HepG2 (cell line): ENCODE measurements around the gene IGF2BP1. TPM values are rescaled to one million over a fixed set of nuclear protein-coding genes. Genes with fewer than 3 reads are reported as not detected.

Source experiments
- AKAP8 ChIP-seq: sonication (generic); formaldehyde crosslinking; IDR thresholded peaks from 2 replicates; pipeline ENCODE4 v1.5.1; 2020; ENCODE audit warnings: mild to moderate bottlenecking, missing genetic modification reagents
- CHD2 ChIP-seq: IDR thresholded peaks from 2 replicates; pipeline ENCODE4 v1.6.1; 2011; ENCODE audit warnings: low read depth, low read length, improper control_type of control experiment
- GATAD2A ChIP-seq: IDR thresholded peaks from 2 replicates; pipeline ENCODE4 v1.6.1; 2016
- HOXA9 ChIP-seq: sonication (generic); formaldehyde crosslinking; IDR thresholded peaks from 2 replicates; pipeline ENCODE4 v1.8.1; 2022; ENCODE audit warnings: missing genetic modification reagents, mild to moderate bottlenecking, moderate library complexity, borderline replicate concordance
- MYNN ChIP-seq: sonication (generic); formaldehyde crosslinking; IDR thresholded peaks from 2 replicates; pipeline ENCODE4 v1.4.0; 2020; ENCODE audit warnings: mild to moderate bottlenecking, low read depth, missing genetic modification reagents
- NR0B2 ChIP-seq: sonication (generic); formaldehyde crosslinking; IDR thresholded peaks from 2 replicates; pipeline ENCODE4 v1.4.0; 2020; ENCODE audit warnings: mild to moderate bottlenecking, missing genetic modification reagents
- POLR2A ChIP-seq, 2 experiments: IDR thresholded peaks; 2 replicates each; pipeline ENCODE4 v1.6.1; 2011; ENCODE audit warnings: low read depth in 2 of 2, low read length in 2 of 2, mild to moderate bottlenecking in 1 of 2, moderate library complexity in 1 of 2; ENCODE audit not compliant: insufficient read depth in 1 of 2
- RFX3 ChIP-seq: IDR thresholded peaks from 2 replicates; pipeline ENCODE4 v1.6.1; 2016; ENCODE audit warnings: missing biosample characterization, missing genetic modification reagents
- RNF219 ChIP-seq: sonication (generic); formaldehyde crosslinking; IDR thresholded peaks from 2 replicates; pipeline ENCODE4 v1.5.0; 2020; ENCODE audit warnings: mild to moderate bottlenecking, missing genetic modification reagents
- SMAD3 ChIP-seq: sonication (generic); formaldehyde crosslinking; IDR thresholded peaks from 2 replicates; pipeline ENCODE4 v1.4.0; 2020; ENCODE audit warnings: missing genetic modification reagents
- SNAI1 ChIP-seq: sonication (generic); formaldehyde crosslinking; IDR thresholded peaks from 2 replicates; pipeline ENCODE4 v1.5.0; 2020; ENCODE audit warnings: mild to moderate bottlenecking, missing genetic modification reagents, borderline replicate concordance
- SOX13 ChIP-seq, 3 experiments: fragments of 450-650 bp in 1 of 3; sonication (generic) in 1 of 3; formaldehyde crosslinking in 1 of 3; IDR thresholded peaks in 2 of 3; conservative IDR thresholded peaks in 1 of 3; 2 replicates each; pipeline versions ENCODE4 v1.5.0 to v1.6.1; 2016 to 2020; ENCODE audit warnings: antibody characterized with exemption in 1 of 3, mild to moderate bottlenecking in 1 of 3, missing compliant biosample characterization in 1 of 3, missing genetic modification reagents in 1 of 3, moderate library complexity in 1 of 3
- TBX3 ChIP-seq: fragments of 450-650 bp; IDR thresholded peaks from 2 replicates; pipeline ENCODE4 v1.6.1; 2017; ENCODE audit warnings: antibody characterized with exemption, mild to moderate bottlenecking, inconsistent platforms, borderline replicate concordance
- TOE1 ChIP-seq: sonication (generic); formaldehyde crosslinking; IDR thresholded peaks from 2 replicates; pipeline ENCODE4 v1.4.0; 2020; ENCODE audit warnings: mild to moderate bottlenecking, missing genetic modification reagents
- YY1 ChIP-seq: IDR thresholded peaks from 2 replicates; pipeline ENCODE4 v1.6.1; 2011; ENCODE audit warnings: low read length, low read depth, moderate library complexity, mild to moderate bottlenecking; ENCODE audit not compliant: insufficient read depth, insufficient replicate concordance
- ZFP82 ChIP-seq: sonication (generic); formaldehyde crosslinking; IDR thresholded peaks from 2 replicates; pipeline ENCODE4 v1.5.1; 2020; ENCODE audit warnings: mild to moderate bottlenecking, missing genetic modification reagents, borderline replicate concordance
- ZHX1 ChIP-seq: sonication (generic); formaldehyde crosslinking; IDR thresholded peaks from 2 replicates; pipeline ENCODE4 v1.8.1; 2022; ENCODE audit warnings: low read depth, mild to moderate bottlenecking, missing genetic modification reagents
- ZMYM4 ChIP-seq: sonication (generic); formaldehyde crosslinking; IDR thresholded peaks from 2 replicates; pipeline ENCODE4 v1.8.1; 2023; ENCODE audit warnings: mild to moderate bottlenecking, missing genetic modification reagents
- ZNF3 ChIP-seq: IDR thresholded peaks from 2 replicates; pipeline ENCODE4 v1.7.0; 2017; ENCODE audit warnings: inconsistent platforms
- ZNF333 ChIP-seq: sonication (generic); formaldehyde crosslinking; IDR thresholded peaks from 2 replicates; pipeline ENCODE4 v1.4.0; 2020; ENCODE audit warnings: mild to moderate bottlenecking, missing genetic modification reagents, borderline replicate concordance
- polyA plus RNA-seq, 8 experiments: library from polyadenylated mRNA; depleted of rRNA in 3 of 8; stranded (reverse) in 7 of 8; unstranded in 1 of 8; fragments of >200 nt; fragmentation: Illumina TruSeq in 4 of 8; extraction: Trizol in 4 of 8; gene quantifications; 2 replicates each; pipeline versions ENCODE4 v1.2.1 to v1.2.3, GENCODE V29; 2011 to 2016; ENCODE audit warnings: low read depth in 4 of 8, missing spikeins in 1 of 8, mixed read lengths in 1 of 8; ENCODE audit not compliant: insufficient read depth in 1 of 8
- total RNA-seq, 5 experiments: library from RNA; depleted of rRNA; stranded (reverse); fragments of >200 nt; fragmentation: Illumina TruSeq; extraction: Trizol; gene quantifications; 2 replicates each; pipeline ENCODE4 v1.2.3, GENCODE V29; 2016; ENCODE audit warnings: low read depth in 1 of 5
- TF ChIP-seq, protein P1 (sequence below): sonication (generic); formaldehyde crosslinking; IDR thresholded peaks from 2 replicates; pipeline ENCODE4 v1.4.0; 2020; ENCODE audit warnings: low read depth, mild to moderate bottlenecking, missing genetic modification reagents
- TF ChIP-seq, protein P2 (sequence below): sonication (generic); formaldehyde crosslinking; conservative IDR thresholded peaks from 2 replicates; pipeline ENCODE4 v1.4.0; 2020; ENCODE audit warnings: missing genetic modification reagents

Gene IGF2BP1
- total and polyA plus RNA-seq, 2 of the 13 experiments (the other 11 are each of a cell fraction or from before 2014, with no cell fraction given): 29.7 to 75.1 TPM

DNA sequence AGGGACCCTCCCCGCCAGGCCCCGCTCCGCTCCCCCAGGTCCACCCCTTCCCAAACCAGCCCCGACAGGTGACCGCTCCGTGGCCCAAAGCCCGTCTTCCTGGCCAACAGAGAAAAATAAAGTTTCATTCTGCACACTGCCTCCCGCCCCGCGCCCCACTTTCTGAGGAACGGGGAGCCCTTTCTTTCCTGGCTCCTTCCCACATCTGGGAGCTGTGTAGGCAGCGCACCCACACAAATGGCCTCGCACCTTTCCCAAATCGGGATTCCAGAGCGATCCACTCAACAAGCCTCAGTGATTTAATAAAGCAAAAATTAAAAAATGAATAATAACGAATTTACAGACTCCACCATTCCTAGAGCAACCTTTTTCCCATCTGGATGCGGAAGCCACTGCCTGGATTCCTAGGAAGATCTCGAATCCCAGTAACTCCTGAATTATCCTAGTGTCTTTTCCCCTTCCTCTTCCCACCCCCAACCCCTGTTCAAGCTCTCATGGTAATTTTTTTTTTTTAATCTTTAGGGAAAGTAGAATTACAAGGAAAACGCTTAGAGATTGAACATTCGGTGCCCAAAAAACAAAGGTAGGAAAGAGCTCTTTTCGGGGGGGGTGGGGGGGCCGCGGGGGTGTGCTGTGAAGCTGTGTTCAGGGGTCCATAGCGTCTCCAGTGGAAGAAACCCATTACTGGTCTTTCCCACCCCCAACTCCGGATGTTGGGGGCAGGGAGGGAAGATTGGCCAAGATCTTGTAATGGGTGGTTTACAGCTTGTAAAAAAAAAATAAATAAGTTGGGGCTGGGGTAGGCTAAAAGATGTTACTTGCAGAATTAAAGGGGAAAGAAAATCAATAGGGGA, 1.6 kb downstream of the IGF2BP1 start (continued):
- no peak; the same call in 1 of the 2 replicates for TF ChIP-seq SOX13 (IDR thresholded peaks at IDR 0.05)
- peak in 1 of 2 experiments; percentile 15; a peak in 1 of 4 replicates for TF ChIP-seq SOX13 (CRISPR knock-in tag; conservative IDR thresholded peaks at IDR 0.05 in 1 of 2, IDR thresholded peaks at IDR 0.05 in 1 of 2)
- no peak for TF ChIP-seq ZNF3 (CRISPR knock-in tag)
- TF ChIP-seq ZNF333 (CRISPR knock-in tag): no peak
- TF ChIP-seq YY1: no peak
- TF ChIP-seq RFX3 (CRISPR knock-in tag): no peak
- no peak for TF ChIP-seq MYNN (CRISPR knock-in tag)
- TF ChIP-seq ZMYM4: 0 out of 2 replicates have a peak, but pooled peaks have one; percentile 13
- TF ChIP-seq RNF219: no peak
- peak; percentile 23; the same call in 1 of the 2 replicates for TF ChIP-seq SNAI1 (CRISPR knock-in tag)
- no peak for TF ChIP-seq NR0B2
- TF ChIP-seq CHD2: no peak
- TF ChIP-seq, protein P1, sequence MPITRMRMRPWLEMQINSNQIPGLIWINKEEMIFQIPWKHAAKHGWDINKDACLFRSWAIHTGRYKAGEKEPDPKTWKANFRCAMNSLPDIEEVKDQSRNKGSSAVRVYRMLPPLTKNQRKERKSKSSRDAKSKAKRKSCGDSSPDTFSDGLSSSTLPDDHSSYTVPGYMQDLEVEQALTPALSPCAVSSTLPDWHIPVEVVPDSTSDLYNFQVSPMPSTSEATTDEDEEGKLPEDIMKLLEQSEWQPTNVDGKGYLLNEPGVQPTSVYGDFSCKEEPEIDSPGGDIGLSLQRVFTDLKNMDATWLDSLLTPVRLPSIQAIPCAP (CRISPR knock-in tag): no peak
- TF ChIP-seq POLR2A (IDR thresholded peaks at IDR 0.05; ENCODE audit: insufficient read depth in 1 of 2, low read depth in 2 of 2, low read length in 2 of 2): no peak
- TF ChIP-seq ZFP82 (CRISPR knock-in tag): peak; percentile 13; the same call in 1 of the 2 replicates
- TF ChIP-seq, protein P2, sequence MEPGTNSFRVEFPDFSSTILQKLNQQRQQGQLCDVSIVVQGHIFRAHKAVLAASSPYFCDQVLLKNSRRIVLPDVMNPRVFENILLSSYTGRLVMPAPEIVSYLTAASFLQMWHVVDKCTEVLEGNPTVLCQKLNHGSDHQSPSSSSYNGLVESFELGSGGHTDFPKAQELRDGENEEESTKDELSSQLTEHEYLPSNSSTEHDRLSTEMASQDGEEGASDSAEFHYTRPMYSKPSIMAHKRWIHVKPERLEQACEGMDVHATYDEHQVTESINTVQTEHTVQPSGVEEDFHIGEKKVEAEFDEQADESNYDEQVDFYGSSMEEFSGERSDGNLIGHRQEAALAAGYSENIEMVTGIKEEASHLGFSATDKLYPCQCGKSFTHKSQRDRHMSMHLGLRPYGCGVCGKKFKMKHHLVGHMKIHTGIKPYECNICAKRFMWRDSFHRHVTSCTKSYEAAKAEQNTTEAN (CRISPR knock-in tag): no peak
- no peak for TF ChIP-seq HOXA9 (CRISPR knock-in tag)
- no peak for TF ChIP-seq ZHX1 (CRISPR knock-in tag)
- no peak for TF ChIP-seq TOE1 (CRISPR knock-in tag)
- no peak for TF ChIP-seq AKAP8 (CRISPR knock-in tag)
- TF ChIP-seq SMAD3 (CRISPR knock-in tag): no peak
- peak; percentile 69 for TF ChIP-seq GATAD2A
- no peak for TF ChIP-seq TBX3
